Smooth muscle cell (in vitro differentiated cells): ENCODE data around the gene COL2A1. TPM values are rescaled to one million over a fixed set of nuclear protein-coding genes. Genes with fewer than 3 reads are reported as not detected.

Source experiments
- DNase-seq: peaks from one replicate; lab custom pipeline; 2025; ENCODE audit not compliant: unreplicated experiment; lab: John Stamatoyannopoulos, UW
- H2AFZ ChIP-seq: fragments of 200-600 bp; sonication (generic); 2 replicates; pipeline ENCODE4 v1.6.0; 2016; ENCODE audit warnings: antibody characterized with exemption, low read depth, mild to moderate bottlenecking
- H3F3A ChIP-seq: fragments of 200-600 bp; sonication (generic); 2 replicates; pipeline ENCODE4 v1.6.0; 2017; ENCODE audit warnings: antibody characterized with exemption, low read depth
- H3K27ac ChIP-seq: fragments of 200-600 bp; sonication (generic); 2 replicates; pipeline ENCODE4 v1.5.1; 2016; ENCODE audit warnings: low read depth, mild to moderate bottlenecking
- H3K27me3 ChIP-seq: fragments of 200-600 bp; sonication (generic); 2 replicates; pipeline ENCODE4 v1.6.1; 2016; ENCODE audit warnings: low read depth, mild to moderate bottlenecking
- H3K36me3 ChIP-seq: fragments of 200-600 bp; sonication (generic); 2 replicates; pipeline ENCODE4 v1.5.1; 2016; ENCODE audit warnings: low read depth
- H3K4me1 ChIP-seq: fragments of 200-600 bp; sonication (generic); 2 replicates; pipeline ENCODE4 v1.5.1; 2016; ENCODE audit warnings: low read depth
- H3K4me2 ChIP-seq: fragments of 200-600 bp; sonication (generic); 2 replicates; pipeline ENCODE4 v1.6.0; 2016; ENCODE audit warnings: mild to moderate bottlenecking
- H3K4me3 ChIP-seq: fragments of 200-600 bp; sonication (generic); 2 replicates; pipeline ENCODE4 v1.5.1; 2016; ENCODE audit warnings: mild to moderate bottlenecking
- H3K79me2 ChIP-seq: fragments of 200-600 bp; sonication (generic); 2 replicates; pipeline ENCODE4 v1.6.0; 2016; ENCODE audit warnings: low read depth, mild to moderate bottlenecking
- H3K9ac ChIP-seq: fragments of 200-600 bp; sonication (generic); 2 replicates; pipeline ENCODE4 v1.6.0; 2016; ENCODE audit warnings: low read depth
- H3K9me3 ChIP-seq: fragments of 200-600 bp; sonication (generic); replicated peaks from 2 replicates; pipeline ENCODE4 v1.5.1; 2016; ENCODE audit warnings: low read depth
- H4K20me1 ChIP-seq: fragments of 200-600 bp; sonication (generic); 2 replicates; pipeline ENCODE4 v1.6.0; 2016; ENCODE audit warnings: low read depth
- CTCF ChIP-seq: fragments of 200-600 bp; sonication (generic); IDR thresholded peaks from 2 replicates; pipeline ENCODE4 v1.5.1; 2017; ENCODE audit warnings: borderline replicate concordance, mild to moderate bottlenecking, antibody characterized with exemption; ENCODE audit not compliant: insufficient read depth, poor library complexity, severe bottlenecking
- WGBS: methylation state at CpG from one replicate; pipeline ENCODE4 v1.1.7; 2016; ENCODE audit warnings: low lambda C conversion rate; 5-methylcytosine and 5-hydroxymethylcytosine counted together
- polyA plus RNA-seq: library from polyadenylated mRNA; unstranded; fragments of >200 nt; fragmentation: Nextera tagmentation; extraction: Ambion mirVana; gene quantifications from 2 replicates; pipeline ENCODE4 v1.2.1, GENCODE V29; 2016
- total RNA-seq: library from RNA; depleted of rRNA; stranded (reverse); fragments of >200 nt; gene quantifications from 2 replicates; pipeline ENCODE4 v1.2.3, GENCODE V29; 2014

Gene COL2A1
- total and polyA plus RNA-seq, 2 experiments from 2014 or later, result 1.6 to 8.6 TPM

- Histone ChIP-seq H2AFZ (no peak overlapping the region), H3K27ac (no peak overlapping the region), H3K9ac (no peak overlapping the region), H3K4me2 (no peak overlapping the region), H3K4me3 (no peak overlapping the region), H3K4me1 (peaks cover 19% of the 10 kb centered on the region), H3K79me2 (no peaks in the 10 kb centered on the region), H3K9me3 (no peaks in the 10 kb centered on the region), H3K27me3 (peaks cover 91% of the 10 kb centered on the region), H3F3A (no peaks in the 10 kb centered on the region), H3K36me3 (no peaks in the 10 kb centered on the region), H4K20me1 (no peaks in the 10 kb centered on the region)
- DNase-seq, result no peak
- 87% methylated on average over 4 of the region's 4 CpGs for WGBS
- TF ChIP-seq CTCF, result no peak
Measured at GRCh38 chr12:48017921-48018617, 13.8 kb upstream of the COL2A1 start.

- H3K9me3 ChIP-seq, result no peaks in the 10 kb centered on the region
- H3K4me1 ChIP-seq, result peaks cover 13% of the 10 kb centered on the region
- H3K27ac ChIP-seq, result no peak overlapping the region
- no peak overlapping the region for H3K9ac ChIP-seq
- no peak overlapping the region for H3K4me3 ChIP-seq
- no peaks in the 10 kb centered on the region for H3K79me2 ChIP-seq
- H3K4me2 ChIP-seq, result no peak overlapping the region
- no peaks in the 10 kb centered on the region for H3K36me3 ChIP-seq
- H3F3A ChIP-seq, result no peaks in the 10 kb centered on the region
- no peak for DNase-seq
- no peak overlapping the region for H2AFZ ChIP-seq
- peaks cover 91% of the 10 kb centered on the region for H3K27me3 ChIP-seq
- no peaks in the 10 kb centered on the region for H4K20me1 ChIP-seq
- WGBS, result 60% methylated on average over 5 of the region's 5 CpGs
- TF ChIP-seq CTCF, result no peak
Measured at GRCh38 chr12:48017496-48017895, 13.2 kb upstream of the COL2A1 start.

- no peak for TF ChIP-seq CTCF
- Histone ChIP-seq H3K9ac (no peak overlapping the region), H3K9me3 (no peaks in the 10 kb centered on the region), H3K79me2 (no peaks in the 10 kb centered on the region), H3K4me3 (no peak overlapping the region), H3F3A (no peaks in the 10 kb centered on the region), H3K27ac (no peak overlapping the region), H3K4me2 (no peak overlapping the region), H2AFZ (no peak overlapping the region), H3K36me3 (no peaks in the 10 kb centered on the region), H3K4me1 (peaks cover 3% of the 10 kb centered on the region), H4K20me1 (no peaks in the 10 kb centered on the region), H3K27me3 (peaks cover 89% of the 10 kb centered on the region)
- no peak for DNase-seq
- 67% methylated on average over 8 of the region's 8 CpGs for WGBS
Measured at GRCh38 chr12:48016373-48017020, 12.2 kb upstream of the COL2A1 start.

GRCh38 chr12:48015954-48016353, 11.7 kb upstream of the COL2A1 start:
- no peak for DNase-seq
- Histone ChIP-seq H3K36me3 (no peaks in the 10 kb centered on the region), H3K4me1 (no peaks in the 10 kb centered on the region), H3K4me2 (no peak overlapping the region), H3K27ac (no peak overlapping the region), H3F3A (no peaks in the 10 kb centered on the region), H2AFZ (no peak overlapping the region), H3K4me3 (no peak overlapping the region), H3K9ac (no peak overlapping the region), H3K9me3 (no peaks in the 10 kb centered on the region), H4K20me1 (no peaks in the 10 kb centered on the region), H3K27me3 (peaks cover 94% of the 10 kb centered on the region), H3K79me2 (no peaks in the 10 kb centered on the region)
- WGBS, result 88% methylated on average over 7 of the region's 7 CpGs
- TF ChIP-seq CTCF, result no peak
